PC-9 (cell line): Measurements from ENCODE around the gene LZIC. TPM values are rescaled to one million over a fixed set of nuclear protein-coding genes. Genes with fewer than 3 reads are reported as not detected.

Experiments used
- BruUV-seq: library from RNA; stranded (reverse); fragments of 400-500 nt; replicated peaks from 2 replicates; lab custom pipeline; 2021; lab: Mats Ljungman, UMichigan
- CTCF ChIA-PET: fragments of 300-600 bp; sonication (Branson Sonifier 250); formaldehyde crosslinking; loops from one replicate; lab custom pipeline; 2022; ENCODE audit warnings: antibody characterized with exemption; lab: Charles Lee
- POLR2A ChIA-PET: fragments of 300-600 bp; sonication (Branson Sonifier 250); formaldehyde crosslinking; loops from one replicate; lab custom pipeline; 2022; ENCODE audit warnings: antibody characterized with exemption; ENCODE audit not compliant: unreplicated experiment; lab: Charles Lee
- DNase-seq, 2 experiments: peaks; one replicate each; pipeline versions ENCODE4 v3.0.0 to v3.0.0-alpha.2; 2015 to 2022; ENCODE audit warnings: mixed read lengths in 1 of 2
- H2AFZ ChIP-seq: fragments of 200-600 bp; sonication (generic); 2 replicates; pipeline ENCODE4 v1.8.1; 2017; ENCODE audit warnings: antibody characterized with exemption
- H3F3A ChIP-seq: fragments of 200-600 bp; sonication (generic); 2 replicates; pipeline ENCODE4 v1.8.1; 2017; ENCODE audit warnings: antibody characterized with exemption, mild to moderate bottlenecking, low read depth; ENCODE audit not compliant: insufficient read depth
- H3K27ac ChIP-seq: fragments of 200-600 bp; sonication (generic); 2 replicates; pipeline ENCODE4 v1.6.1; 2016; ENCODE audit warnings: mixed run types
- H3K27me3 ChIP-seq: fragments of 200-600 bp; sonication (generic); 2 replicates; pipeline ENCODE4 v1.6.1; 2016; ENCODE audit warnings: low read depth, mixed run types; ENCODE audit not compliant: insufficient read depth
- H3K36me3 ChIP-seq: fragments of 200-600 bp; sonication (generic); 2 replicates; pipeline ENCODE4 v1.6.1; 2016; ENCODE audit warnings: low read depth, mixed run types
- H3K4me1 ChIP-seq: fragments of 200-600 bp; sonication (generic); replicated peaks from 2 replicates; pipeline ENCODE4 v1.6.1; 2016; ENCODE audit warnings: mixed run types; ENCODE audit not compliant: insufficient read depth
- H3K4me2 ChIP-seq: fragments of 200-600 bp; sonication (generic); 2 replicates; pipeline ENCODE4 v1.6.1; 2017; ENCODE audit warnings: mixed run types
- H3K4me3 ChIP-seq: fragments of 200-600 bp; sonication (generic); 2 replicates; pipeline ENCODE4 v1.6.1; 2016; ENCODE audit warnings: mixed run types
- H3K79me2 ChIP-seq: fragments of 200-600 bp; sonication (generic); 2 replicates; pipeline ENCODE4 v1.6.1; 2017; ENCODE audit warnings: low read depth, mixed run types
- H3K9me2 ChIP-seq: fragments of 200-600 bp; sonication (generic); 2 replicates; pipeline ENCODE4 v1.8.1; 2017; ENCODE audit warnings: mild to moderate bottlenecking; ENCODE audit not compliant: insufficient read depth
- H3K9me3 ChIP-seq: fragments of 200-600 bp; sonication (generic); 2 replicates; pipeline ENCODE4 v1.8.1; 2016; ENCODE audit warnings: low read depth; ENCODE audit not compliant: insufficient read depth
- H4K20me1 ChIP-seq: fragments of 200-600 bp; sonication (generic); 2 replicates; pipeline ENCODE4 v1.8.1; 2017; ENCODE audit not compliant: insufficient read depth
- EZH2 ChIP-seq: fragments of 200-600 bp; sonication (generic); IDR thresholded peaks from 2 replicates; pipeline ENCODE4 v1.8.0; 2017; ENCODE audit warnings: antibody characterized with exemption, low read depth
- intact Hi-C: fragments of 100-400 bp; cut with micrococcal nuclease; formaldehyde crosslinking; loops from one replicate; pipeline ENCODE4 v1.10.0; 2022; ENCODE audit not compliant: unreplicated experiment
- total RNA-seq: library from RNA; stranded (reverse); gene quantifications from 2 replicates; pipeline ENCODE4 v1.2.3, GENCODE V29; 2021
- TF ChIP-seq, protein P1 (sequence below): fragments of 200-600 bp; sonication (generic); conservative IDR thresholded peaks from 2 replicates; pipeline ENCODE4 v1.6.1; 2017; ENCODE audit warnings: mixed run types, antibody characterized with exemption, mild to moderate bottlenecking, moderate library complexity

The LZIC gene
- total RNA-seq, 1 experiment from 2014 or later: 27.4 TPM

- no peak overlapping the region for H2AFZ ChIP-seq
- H3K9me3 ChIP-seq: no peaks in the 10 kb centered on the region
- intact Hi-C loops: no loop called here
- H3F3A ChIP-seq: no peaks in the 10 kb centered on the region
- no peak overlapping the region for H3K27ac ChIP-seq
- DNase-seq: no peak
- no peaks in the 10 kb centered on the region for H3K9me2 ChIP-seq
- H3K4me1 ChIP-seq: peaks cover 12% of the 10 kb centered on the region
- no TSS peak for BruUV-seq
- H3K4me2 ChIP-seq: no peak overlapping the region
- no peaks in the 10 kb centered on the region for H4K20me1 ChIP-seq
- H3K27me3 ChIP-seq: no peaks in the 10 kb centered on the region
- TF ChIP-seq EZH2: no peak
- no peak overlapping the region for H3K4me3 ChIP-seq
- ChIA-PET CTCF (interaction anchor here (0.5 kb wide), 1 partner anchor 216 kb away, joined by 4 read pairs; no protein-coding TSS in a partner anchor), POLR2A (no interaction called here)
- no peaks in the 10 kb centered on the region for H3K36me3 ChIP-seq
- peaks cover 18% of the 10 kb centered on the region for H3K79me2 ChIP-seq
These were observed 35.8 kb downstream of the LZIC start for GRCh38 chr1:9907441-9907840.

DNA sequence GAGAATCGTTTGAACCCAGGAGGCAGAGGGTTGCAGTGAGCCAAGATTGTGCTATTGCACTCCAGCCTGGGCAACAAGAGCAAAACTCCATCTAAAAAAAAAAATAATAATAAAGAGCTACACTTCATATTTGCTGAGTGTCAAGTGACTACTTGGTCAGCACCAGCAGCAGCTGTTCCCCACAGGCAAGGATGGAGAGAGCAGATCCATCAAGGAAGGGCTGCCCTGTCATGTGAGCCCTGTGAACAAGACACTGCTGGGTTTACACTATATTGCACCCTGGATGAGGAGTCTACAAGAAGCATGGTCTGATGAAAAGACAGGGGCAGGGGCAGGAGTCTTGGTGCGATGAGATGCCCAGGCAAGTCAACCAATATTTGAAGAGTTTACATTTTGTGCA, 36.7 kb downstream of the LZIC start:
- Histone ChIP-seq H3K27ac (no peak overlapping the region), H3F3A (no peaks in the 10 kb centered on the region), H3K36me3 (no peaks in the 10 kb centered on the region), H3K4me1 (peaks cover 12% of the 10 kb centered on the region), H3K4me2 (no peak overlapping the region), H2AFZ (no peak overlapping the region), H3K4me3 (no peak overlapping the region), H4K20me1 (no peaks in the 10 kb centered on the region), H3K27me3 (no peaks in the 10 kb centered on the region), H3K9me3 (no peaks in the 10 kb centered on the region), H3K9me2 (no peaks in the 10 kb centered on the region), H3K79me2 (peaks cover 18% of the 10 kb centered on the region)
- intact Hi-C loops: no loop called here
- TF ChIP-seq, protein P1, sequence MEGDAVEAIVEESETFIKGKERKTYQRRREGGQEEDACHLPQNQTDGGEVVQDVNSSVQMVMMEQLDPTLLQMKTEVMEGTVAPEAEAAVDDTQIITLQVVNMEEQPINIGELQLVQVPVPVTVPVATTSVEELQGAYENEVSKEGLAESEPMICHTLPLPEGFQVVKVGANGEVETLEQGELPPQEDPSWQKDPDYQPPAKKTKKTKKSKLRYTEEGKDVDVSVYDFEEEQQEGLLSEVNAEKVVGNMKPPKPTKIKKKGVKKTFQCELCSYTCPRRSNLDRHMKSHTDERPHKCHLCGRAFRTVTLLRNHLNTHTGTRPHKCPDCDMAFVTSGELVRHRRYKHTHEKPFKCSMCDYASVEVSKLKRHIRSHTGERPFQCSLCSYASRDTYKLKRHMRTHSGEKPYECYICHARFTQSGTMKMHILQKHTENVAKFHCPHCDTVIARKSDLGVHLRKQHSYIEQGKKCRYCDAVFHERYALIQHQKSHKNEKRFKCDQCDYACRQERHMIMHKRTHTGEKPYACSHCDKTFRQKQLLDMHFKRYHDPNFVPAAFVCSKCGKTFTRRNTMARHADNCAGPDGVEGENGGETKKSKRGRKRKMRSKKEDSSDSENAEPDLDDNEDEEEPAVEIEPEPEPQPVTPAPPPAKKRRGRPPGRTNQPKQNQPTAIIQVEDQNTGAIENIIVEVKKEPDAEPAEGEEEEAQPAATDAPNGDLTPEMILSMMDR: no peak
- TF ChIP-seq EZH2: no peak
- BruUV-seq: no TSS peak
- CTCF ChIA-PET: interaction anchor here (0.6 kb wide), 1 partner anchor 42 kb away, joined by 3 read pairs; no protein-coding TSS in a partner anchor
- POLR2A ChIA-PET: no interaction called here
- DNase-seq: no peak

GRCh38 chr1:9905010-9905409, 38.2 kb downstream of the LZIC start:
- Histone ChIP-seq H3K4me2 (no peak overlapping the region), H3K4me3 (no peak overlapping the region), H2AFZ (no peak overlapping the region), H3K36me3 (no peaks in the 10 kb centered on the region), H3K27me3 (no peaks in the 10 kb centered on the region), H4K20me1 (no peaks in the 10 kb centered on the region), H3F3A (no peaks in the 10 kb centered on the region), H3K4me1 (peaks cover 8% of the 10 kb centered on the region), H3K9me2 (no peaks in the 10 kb centered on the region), H3K27ac (no peak overlapping the region), H3K9me3 (no peaks in the 10 kb centered on the region), H3K79me2 (peaks cover 18% of the 10 kb centered on the region)
- TF ChIP-seq EZH2: no peak
- TF ChIP-seq, protein P1: no peak
- POLR2A ChIA-PET: interaction anchor here (0.6 kb wide), 1 partner anchor 507 kb away, joined by 3 read pairs; no protein-coding TSS in a partner anchor
- DNase-seq: no peak
- intact Hi-C loops: no loop called here
- no TSS peak for BruUV-seq
- CTCF ChIA-PET: interaction anchor here (0.6 kb wide), 1 partner anchor 32 kb away, joined by 3 read pairs; no protein-coding TSS in a partner anchor
